Activated naive CD4-positive, alpha-beta T cell treated with anti-CD3 and anti-CD28 coated beads, Interleukin-2, amount 50 U/mL, for 16 hours (primary cell): ENCODE results near the gene GRHL3.

Source experiments
- DNase-seq: peaks from one replicate; pipeline ENCODE4 v3.0.0-alpha.2; 2020

GRHL3 gene

DNA sequence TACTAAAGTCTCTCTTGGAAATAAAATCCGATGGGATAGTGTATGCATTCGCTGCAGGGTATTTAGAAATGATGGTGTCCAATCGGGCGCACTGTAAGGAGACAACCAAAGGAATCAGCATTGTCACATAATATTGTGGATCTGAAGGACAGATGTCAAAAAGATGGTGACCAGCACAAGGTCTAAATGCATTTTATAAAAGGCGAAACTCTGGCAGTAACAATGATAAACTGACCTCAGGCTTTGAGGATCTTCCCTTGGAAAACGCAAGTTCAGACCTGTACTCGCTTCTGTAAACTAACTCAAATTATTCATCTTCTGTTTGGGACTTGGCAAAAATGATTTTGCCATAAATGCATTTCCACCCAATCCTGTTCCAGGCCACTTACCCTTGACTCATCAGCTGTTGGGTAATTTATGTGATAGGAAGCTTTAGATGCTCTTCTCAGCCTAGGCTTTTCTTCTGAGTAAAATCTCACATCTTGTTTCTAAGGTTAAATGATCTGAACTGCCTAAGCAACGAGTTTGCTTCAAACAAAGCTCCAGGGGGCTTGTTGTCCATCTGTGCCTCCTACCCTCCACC is 60.7 kb downstream of the GRHL3 start:
- DNase-seq = no peak

- DNase-seq = no peak
Measured at GRCh38 chr1:24380508-24380907, 61.4 kb downstream of the GRHL3 start.

DNA sequence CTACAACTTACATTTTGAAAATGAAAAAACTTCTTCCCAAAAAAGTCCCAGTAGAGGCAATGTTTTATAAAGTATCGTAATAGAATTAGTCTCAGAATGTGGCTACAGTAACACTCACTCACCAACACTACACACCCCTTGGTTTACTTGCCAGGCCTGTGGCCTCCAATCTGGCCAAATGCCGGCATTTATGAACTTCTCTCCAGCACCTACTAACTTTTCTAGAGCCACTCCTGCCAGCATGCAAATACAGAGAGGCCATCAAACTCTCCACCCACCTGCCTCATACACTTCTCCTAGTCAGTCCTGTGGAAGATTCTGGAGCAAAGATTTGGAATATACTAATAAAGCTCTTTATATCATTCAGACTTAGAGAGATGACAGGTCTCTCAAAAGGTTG is 62.1 kb downstream of the GRHL3 start:
- DNase-seq = no peak

DNA sequence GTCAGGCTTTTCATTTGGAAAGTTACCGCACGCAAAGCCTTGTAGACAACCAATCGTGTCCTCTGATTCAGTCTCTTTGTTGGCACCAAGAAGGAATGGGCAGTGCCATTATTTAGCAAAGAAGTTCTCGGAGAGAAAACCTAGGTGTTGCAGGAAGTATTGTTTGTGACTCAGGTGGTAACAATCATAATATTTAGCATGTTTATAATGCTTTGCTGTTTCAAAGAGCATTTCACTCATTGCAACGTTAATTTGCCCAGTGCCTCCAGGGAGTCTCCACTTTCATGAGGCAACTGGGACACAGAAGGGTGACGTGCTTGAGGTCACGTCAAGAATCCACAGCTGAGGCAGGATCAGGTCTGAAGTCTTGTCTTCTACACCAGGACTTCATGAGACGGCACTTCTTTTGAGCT is 63.0 kb downstream of the GRHL3 start:
- no peak for DNase-seq

GRCh38 chr1:24383381-24383940 is 64.3 kb downstream of the GRHL3 start:
- no peak for DNase-seq

- DNase-seq = peak; percentile 36
Measured at GRCh38 chr1:24384251-24385090, 65.3 kb downstream of the GRHL3 start.

GRCh38 chr1:24385160-24385940 is 66.2 kb downstream of the GRHL3 start:
- DNase-seq = peak; percentile 42

DNA sequence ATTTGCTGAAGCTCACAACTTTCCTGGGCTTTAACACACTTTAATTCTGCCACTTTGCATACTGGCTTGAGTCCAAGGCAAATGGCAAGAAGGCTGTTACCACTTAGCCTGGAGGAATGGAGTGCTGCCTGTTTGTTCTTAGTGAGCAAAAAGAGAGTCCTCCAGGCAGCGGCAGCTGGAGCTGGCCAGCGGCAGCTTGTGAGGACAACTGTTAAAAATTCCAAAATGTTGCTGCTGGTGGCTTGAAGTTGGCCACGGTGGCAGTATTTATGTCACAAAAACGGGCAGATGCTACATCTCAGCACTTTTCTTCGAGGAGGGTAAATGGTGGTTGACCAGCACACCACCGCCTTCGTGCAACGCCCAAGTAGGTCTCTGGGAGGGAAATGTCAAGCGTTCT is 67.1 kb downstream of the GRHL3 start:
- no peak for DNase-seq

- DNase-seq = no peak
Measured at GRCh38 chr1:24386931-24387330, 67.8 kb downstream of the GRHL3 start.

DNA sequence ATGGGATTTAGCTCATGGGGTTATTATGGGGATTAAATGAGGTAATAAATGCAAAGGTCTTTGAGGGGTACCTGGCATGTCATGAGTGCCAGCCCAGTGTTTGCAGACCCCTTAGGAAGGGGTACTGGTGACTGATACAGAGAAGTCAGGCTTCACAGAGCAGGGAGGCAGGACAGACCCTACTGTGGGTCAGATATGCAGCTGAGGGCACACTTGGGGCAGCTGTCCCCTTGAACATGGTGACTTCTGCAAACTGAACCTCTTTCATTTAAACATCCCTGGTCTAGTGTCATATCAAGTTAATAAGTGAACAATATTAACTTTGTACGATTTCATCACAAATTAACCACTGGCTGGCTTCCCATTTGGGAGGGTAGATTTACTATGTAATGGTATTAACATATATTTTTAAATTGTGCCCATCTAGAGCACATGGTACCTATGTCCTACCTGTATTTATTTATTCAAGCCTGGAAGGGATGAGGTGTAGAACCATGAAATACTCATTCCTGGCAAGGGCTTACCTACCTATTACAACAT is 68.5 kb downstream of the GRHL3 start:
- no peak for DNase-seq

GRCh38 chr1:24388331-24388885 is 69.3 kb downstream of the GRHL3 start:
- DNase-seq = no peak

GRCh38 chr1:24389231-24389678 is 70.1 kb downstream of the GRHL3 start:
- DNase-seq = no peak

DNA sequence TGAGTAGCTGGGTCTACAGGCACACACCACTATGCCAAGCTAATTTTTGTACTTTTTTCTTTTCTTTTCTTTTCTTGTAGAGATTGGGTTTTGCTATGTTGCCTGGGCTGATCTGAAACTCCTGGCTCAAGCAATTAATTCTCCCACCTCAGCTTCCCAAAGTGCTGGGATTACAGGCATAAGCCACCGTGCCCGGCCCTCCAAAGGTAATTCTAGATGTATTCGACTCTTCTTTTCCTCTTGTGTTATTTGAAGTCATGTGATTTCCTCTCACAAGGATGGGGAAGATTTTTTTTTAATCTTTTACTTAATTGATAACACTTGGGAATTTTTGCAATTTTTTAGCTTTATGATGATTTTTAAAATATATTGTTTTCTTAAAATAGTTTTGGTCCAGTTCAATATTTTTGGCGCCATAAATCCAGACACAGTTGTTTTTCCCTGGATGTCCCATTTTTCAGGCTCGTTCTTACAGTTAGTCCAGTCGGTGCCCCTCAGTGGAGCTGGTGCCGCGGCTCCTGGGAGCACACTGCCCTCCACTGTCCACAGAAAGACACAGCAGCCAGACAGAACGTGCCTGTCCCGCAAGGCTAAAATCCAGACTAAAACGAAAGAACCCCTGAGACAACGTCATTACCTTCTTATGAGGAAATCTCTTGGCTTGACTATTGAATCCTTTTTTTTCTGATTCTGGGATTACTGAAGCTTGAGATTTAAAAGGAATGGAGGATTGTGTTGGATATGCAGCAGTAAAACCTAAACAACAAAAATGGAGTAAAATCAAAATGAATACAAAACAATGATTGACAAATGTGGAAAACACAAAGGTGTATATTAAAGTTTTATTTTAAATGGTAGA is 72.0 kb downstream of the GRHL3 start:
- DNase-seq = peak; percentile 66

GRCh38 chr1:24391882-24392603 is 72.9 kb downstream of the GRHL3 start:
- peak; percentile 62 for DNase-seq

GRCh38 chr1:24392604-24392946 is 73.4 kb downstream of the GRHL3 start:
- DNase-seq = no peak

- DNase-seq = no peak
Measured at GRCh38 chr1:24392982-24393650, 74.0 kb downstream of the GRHL3 start.

DNA sequence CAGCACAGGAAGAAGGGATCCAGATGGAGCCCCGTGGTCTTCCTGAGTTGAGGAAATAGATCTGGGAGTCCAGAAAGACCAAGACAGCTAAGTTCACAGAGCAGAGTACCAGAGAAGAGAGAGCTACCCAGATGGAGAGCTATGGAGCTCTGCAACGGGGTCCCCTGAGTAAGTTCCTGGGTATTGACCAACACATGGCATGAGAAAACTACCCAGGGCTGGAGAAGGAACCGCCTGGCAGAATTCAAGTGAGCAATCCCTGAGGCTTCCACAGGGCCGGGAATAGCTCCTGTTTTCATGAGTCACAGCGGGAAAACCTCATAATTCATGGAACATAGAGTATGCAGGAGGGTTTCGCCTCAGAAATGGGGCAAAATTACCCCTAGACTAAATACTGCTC is 74.7 kb downstream of the GRHL3 start:
- DNase-seq = no peak

GRCh38 chr1:24400065-24400464 is 80.9 kb downstream of the GRHL3 start:
- DNase-seq = no peak

GRCh38 chr1:24403806-24404205 is 84.6 kb downstream of the GRHL3 start:
- no peak for DNase-seq
